Stomach (tissue), 9 donors: ENCODE data around the gene MBP. TPM values are rescaled to one million over a fixed set of nuclear protein-coding genes. Genes with fewer than 3 reads are reported as not detected.

Experiments used
- DNase-seq, 2 donors: peaks; one replicate each; pipeline versions ENCODE4 v3.0.0 to v3.0.0-alpha.2; 2013 to 2019
- H3K27ac ChIP-seq, 5 donors: fragments of 200-600 bp in 4 of 5; sonication (generic) in 4 of 5; one replicate each; pipeline ENCODE4 v1.5.1; 2013 to 2019; ENCODE audit warnings: mild to moderate bottlenecking in 1 of 5, moderate library complexity in 1 of 5
- H3K27me3 ChIP-seq, 3 donors: fragments of 200-600 bp; sonication (generic); one replicate each; pipeline ENCODE4 v1.5.1; 2017 to 2019; ENCODE audit warnings: mixed run types in 1 of 3
- H3K36me3 ChIP-seq, 4 donors: fragments of 200-600 bp; sonication (generic); 1 replicate in 3 of 4; 2 replicates in 1 of 4; pipeline ENCODE4 v1.5.1; 2016 to 2019
- H3K4me1 ChIP-seq, 4 donors: fragments of 200-600 bp; sonication (generic); one replicate each; pipeline ENCODE4 v1.5.1; 2016 to 2019
- H3K4me3 ChIP-seq, 4 donors: fragments of 200-600 bp; sonication (generic) in 3 of 4; one replicate each; pipeline ENCODE4 v1.5.1; 2016 to 2019; ENCODE audit warnings: mild to moderate bottlenecking in 1 of 4
- H3K9me3 ChIP-seq, 4 donors: fragments of 200-600 bp; sonication (generic); one replicate each; pipeline ENCODE4 v1.5.1; 2016 to 2019
- CTCF ChIP-seq, 7 experiments: fragments of 450-650 bp in 4 of 7; fragments of 200-600 bp in 3 of 7; sonication (generic) in 3 of 7; IDR thresholded peaks; one replicate each; pipeline ENCODE4 v1.5.1; 2016 to 2019; ENCODE audit warnings: antibody characterized with exemption in 7 of 7, control low read depth in 2 of 7, mild to moderate bottlenecking in 1 of 7
- EP300 ChIP-seq: sonication (generic); formaldehyde crosslinking; IDR thresholded peaks from one replicate; pipeline ENCODE4 v1.6.1; 2017; ENCODE audit warnings: antibody characterized with exemption
- POLR2A ChIP-seq, 4 donors: fragments of 450-650 bp; IDR thresholded peaks; one replicate each; pipeline ENCODE4 v1.6.1; 2016; ENCODE audit warnings: antibody characterized with exemption in 4 of 4, control low read depth in 2 of 4, mild to moderate bottlenecking in 1 of 4, moderate library complexity in 1 of 4
- POLR2AphosphoS5 ChIP-seq, 3 donors: sonication (generic); formaldehyde crosslinking; IDR thresholded peaks; one replicate each; pipeline ENCODE4 v1.6.1; 2016; ENCODE audit warnings: antibody characterized with exemption in 3 of 3
- WGBS, 5 donors: extraction: QIAGEN DNeasy Blood & Tissue Kit in 3 of 5; methylation state at CpG; one replicate each; pipeline versions ENCODE4 v1.1.5 to v1.1.7; 2013 to 2018; 5-methylcytosine and 5-hydroxymethylcytosine counted together
- intact Hi-C: fragments of 100-400 bp; cut with DNase I; formaldehyde crosslinking; loops from one replicate; pipeline ENCODE4 v1.15.1; 2023; ENCODE audit warnings: low total_unique reads
- polyA plus RNA-seq, 3 donors: library from polyadenylated mRNA; stranded (reverse); fragments of 200-250 nt; gene quantifications; one replicate each; pipeline ENCODE4 v1.2.3, GENCODE V29; 2013
- total RNA-seq, 5 donors: library from RNA; depleted of rRNA; stranded (reverse); fragments of >200 nt; gene quantifications; one replicate each; pipeline versions ENCODE4 v1.1.0 to v1.2.3, GENCODE V29; 2014 to 2016
- donor health status: healthy with polysubstance abuse.
- donor health status: Bipolar disorder and iron deficiency.
- donor health status: healthy.

Gene MBP
- total and polyA plus RNA-seq, 8 donors: 7.9 to 407 (median 33.3) TPM

- intact Hi-C loops: no loop called here
- H3K9me3 ChIP-seq: no peaks in the 10 kb centered on the region
- H3K4me3 ChIP-seq: no peak overlapping the region
- peaks cover 52 to 92% (median 79%) of the 10 kb centered on the region in 4 donors for H3K4me1 ChIP-seq
- no peak for DNase-seq
- H3K27me3 ChIP-seq: no peaks in the 10 kb centered on the region
- TF ChIP-seq CTCF (IDR thresholded peaks at IDR 0.05) (no peak), POLR2AphosphoS5 (IDR thresholded peaks at IDR 0.05) (no peak), POLR2A (IDR thresholded peaks at IDR 0.05) (no peak), EP300 (no peak)
- peak overlapping the region in 3 of 5 donors; percentile 62 to 93 (median 83) for H3K27ac ChIP-seq
- 82 to 90% (median 85%) methylated on average over 35 to 43 of the region's 43 CpGs for WGBS, 5 donors
- peaks cover 0 to 4% (median 2%) of the 10 kb centered on the region in 4 donors for H3K36me3 ChIP-seq
Observed at GRCh38 chr18:77111951-77112746, 20.4 kb downstream of the MBP start.

GRCh38 chr18:77111449-77111848, 21.1 kb downstream of the MBP start:
- intact Hi-C loops: no loop called here
- Histone ChIP-seq H3K27me3 (no peaks in the 10 kb centered on the region), H3K9me3 (no peaks in the 10 kb centered on the region), H3K36me3 (peaks cover 0 to 4% (median 2%) of the 10 kb centered on the region in 4 donors), H3K4me1 (peaks cover 52 to 96% (median 82%) of the 10 kb centered on the region in 4 donors), H3K4me3 (no peak overlapping the region), H3K27ac (peak overlapping the region in 4 of 5 donors; percentile 22 to 93 (median 72))
- 62 to 70% (median 68%) methylated on average over 7 to 11 of the region's 11 CpGs for WGBS, 5 donors
- no peak for TF ChIP-seq POLR2A (IDR thresholded peaks at IDR 0.05)
- TF ChIP-seq POLR2AphosphoS5 (IDR thresholded peaks at IDR 0.05): no peak
- no peak for TF ChIP-seq EP300
- TF ChIP-seq CTCF (IDR thresholded peaks at IDR 0.05): no peak
- no peak for DNase-seq

DNA sequence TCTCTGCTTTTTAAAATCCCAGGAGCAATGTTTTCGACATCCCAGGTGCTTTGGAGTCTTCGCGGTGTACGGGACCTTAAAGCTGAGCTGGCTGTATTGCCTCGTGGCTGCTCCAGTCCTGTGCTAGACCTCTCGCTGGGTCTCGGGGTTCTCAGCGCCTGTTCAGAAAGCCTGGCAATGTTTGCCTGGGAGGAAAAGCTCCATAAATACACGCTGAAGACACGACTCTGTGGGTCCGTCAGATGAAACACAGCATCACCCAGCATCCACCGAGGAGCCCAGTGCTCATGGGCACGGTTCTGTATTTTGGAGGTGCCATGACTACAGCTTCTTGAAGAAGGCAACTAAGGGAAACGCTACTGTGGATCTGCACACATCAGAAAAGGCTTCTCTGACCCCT, 21.6 kb downstream of the MBP start:
- Histone ChIP-seq H3K4me3 (no peak overlapping the region), H3K27me3 (no peaks in the 10 kb centered on the region), H3K9me3 (no peaks in the 10 kb centered on the region), H3K36me3 (peaks cover 0 to 4% (median 2%) of the 10 kb centered on the region in 4 donors), H3K4me1 (peaks cover 52 to 96% (median 80%) of the 10 kb centered on the region in 4 donors), H3K27ac (peak overlapping the region in 3 of 5 donors; percentile 62 to 93 (median 83))
- no peak for DNase-seq
- 95 to 99% (median 97%) methylated on average over 14 of the region's 14 CpGs for WGBS, 5 donors
- TF ChIP-seq CTCF (IDR thresholded peaks at IDR 0.05) (no peak), EP300 (no peak), POLR2AphosphoS5 (IDR thresholded peaks at IDR 0.05) (no peak), POLR2A (IDR thresholded peaks at IDR 0.05) (no peak)
- intact Hi-C loops: no loop called here

DNA sequence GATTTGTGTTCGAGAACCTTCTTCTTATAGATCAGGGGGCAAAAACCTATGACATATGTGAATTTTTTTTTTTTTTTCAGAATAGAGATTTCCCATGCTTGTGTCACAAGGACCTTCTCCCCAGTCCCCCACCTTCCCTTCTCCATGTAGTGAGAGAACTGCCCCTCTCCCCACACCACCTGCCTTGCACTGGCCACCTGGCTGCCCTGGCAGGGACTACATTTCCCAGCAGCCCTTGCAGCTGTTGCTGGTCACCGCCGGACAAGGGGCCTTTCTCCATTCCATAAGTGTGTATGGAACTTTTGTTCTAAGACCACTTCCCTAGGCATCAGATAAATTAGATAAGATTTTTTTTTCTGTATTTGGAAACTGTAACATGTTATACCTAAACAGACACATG, 22.2 kb downstream of the MBP start:
- no peak overlapping the region for H3K27ac ChIP-seq
- H3K4me3 ChIP-seq: no peak overlapping the region
- intact Hi-C loops: no loop called here
- no peaks in the 10 kb centered on the region for H3K9me3 ChIP-seq
- WGBS, 5 donors: 85 to 96% (median 87%) methylated on average over 3 of the region's 3 CpGs
- DNase-seq: no peak
- no peaks in the 10 kb centered on the region for H3K27me3 ChIP-seq
- H3K36me3 ChIP-seq: peaks cover 0 to 4% (median 2%) of the 10 kb centered on the region in 4 donors
- H3K4me1 ChIP-seq: peaks cover 49 to 96% (median 79%) of the 10 kb centered on the region in 4 donors
- TF ChIP-seq EP300 (no peak), POLR2AphosphoS5 (IDR thresholded peaks at IDR 0.05) (no peak), POLR2A (IDR thresholded peaks at IDR 0.05) (no peak), CTCF (IDR thresholded peaks at IDR 0.05) (peak in 1 of 7 experiments; percentile 10)
